Brain pericyte (primary cell): ENCODE data around the gene ATP5F1D.

Experiments
- DNase-seq: peaks from one replicate; pipeline ENCODE4 v3.0.0-alpha.2; 2012; ENCODE audit warnings: low read depth, low spot score

ATP5F1D gene

DNA sequence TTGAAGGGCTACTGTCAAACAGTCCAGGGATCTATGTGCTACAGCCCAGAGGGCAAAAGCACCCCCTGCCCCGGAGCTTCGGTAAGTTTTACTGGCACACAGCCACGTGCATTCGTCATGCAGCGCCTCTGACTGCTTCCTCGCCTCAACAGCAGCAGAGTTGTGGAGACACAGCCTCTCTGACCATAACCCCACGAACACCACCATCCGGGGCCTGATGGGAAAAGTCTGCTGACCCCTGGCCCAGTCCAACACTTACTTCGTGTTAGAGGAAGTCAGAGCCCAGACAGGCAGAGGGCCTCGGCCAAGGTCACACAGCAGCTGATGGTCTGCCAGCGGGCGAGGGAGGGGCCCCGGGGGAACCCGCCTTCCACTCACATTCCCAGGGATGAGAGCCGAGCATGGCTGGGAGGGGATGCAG, 8.9 kb upstream of the ATP5F1D start:
- no peak for DNase-seq

DNA sequence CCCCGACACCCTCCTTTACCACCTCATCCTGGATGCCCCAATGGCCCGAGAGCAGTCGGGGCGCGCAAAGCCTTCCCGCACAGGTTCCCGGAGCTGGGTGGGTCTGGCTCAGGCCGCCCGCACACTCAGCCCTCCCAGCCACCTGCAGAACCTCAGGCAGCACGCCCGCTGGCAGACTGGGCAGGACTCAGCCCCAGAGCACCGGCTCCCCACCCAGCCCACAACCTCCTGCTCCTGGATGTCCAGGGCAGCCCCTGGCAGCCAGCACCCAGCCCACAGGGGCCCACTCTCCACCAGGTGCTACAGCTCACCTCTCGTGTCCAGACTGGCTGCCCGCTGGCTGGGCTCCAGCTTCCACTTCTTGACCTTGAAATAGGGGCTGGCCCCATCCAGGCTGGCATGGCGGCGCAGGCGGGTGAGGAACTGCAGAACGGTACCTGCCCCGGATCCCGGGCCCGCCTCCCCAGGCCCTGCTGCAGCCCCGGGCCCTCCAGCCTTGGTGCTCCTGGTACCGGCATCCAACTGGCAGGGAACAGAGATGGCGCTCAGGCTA, 8.4 kb upstream of the ATP5F1D start:
- DNase-seq: no peak

DNA sequence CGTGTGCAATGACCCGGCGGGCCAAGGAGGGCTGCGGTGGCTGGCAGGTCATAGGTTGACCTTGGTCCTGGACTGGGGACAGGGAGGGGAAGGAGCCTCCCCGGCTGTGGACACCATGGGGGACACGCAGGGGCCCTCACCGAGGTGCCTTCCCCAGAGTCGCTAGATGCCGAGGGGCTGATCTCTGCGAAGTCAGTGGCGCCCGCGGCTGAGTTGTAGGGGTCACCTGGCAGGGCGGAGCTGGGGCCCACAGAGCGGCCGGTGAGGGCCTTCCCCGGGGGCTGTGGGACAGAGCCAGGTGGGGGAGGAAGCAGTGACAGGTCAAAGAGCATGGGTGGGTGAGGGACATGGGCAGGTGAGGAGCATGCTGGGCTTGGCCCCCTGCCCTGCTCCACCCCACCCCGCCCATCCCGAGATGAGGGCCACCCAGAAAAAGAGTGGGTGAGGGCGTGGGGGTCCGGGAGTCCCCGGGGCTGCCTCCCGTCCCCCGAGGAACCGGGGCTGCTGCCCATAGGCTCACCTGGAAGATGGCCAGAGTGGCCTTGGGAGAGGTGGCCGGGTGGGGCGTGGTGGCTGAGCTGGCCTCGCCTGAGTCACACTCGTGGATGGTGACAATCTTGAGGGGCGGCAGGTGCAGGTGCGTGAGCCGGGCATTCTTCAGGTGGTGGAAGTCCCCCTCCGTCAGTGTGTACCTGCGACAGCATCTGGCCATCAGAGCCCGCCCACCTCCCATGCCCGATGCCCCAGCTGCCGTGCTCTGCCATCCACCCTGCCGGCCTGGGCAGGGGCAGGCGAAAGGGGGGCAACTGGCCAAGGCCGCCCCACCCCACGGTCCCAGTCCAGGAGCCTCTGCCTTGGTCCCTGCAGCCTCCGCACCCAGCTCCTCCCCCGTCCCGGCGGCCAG, 7.2 kb upstream of the ATP5F1D start:
- no peak for DNase-seq

DNA sequence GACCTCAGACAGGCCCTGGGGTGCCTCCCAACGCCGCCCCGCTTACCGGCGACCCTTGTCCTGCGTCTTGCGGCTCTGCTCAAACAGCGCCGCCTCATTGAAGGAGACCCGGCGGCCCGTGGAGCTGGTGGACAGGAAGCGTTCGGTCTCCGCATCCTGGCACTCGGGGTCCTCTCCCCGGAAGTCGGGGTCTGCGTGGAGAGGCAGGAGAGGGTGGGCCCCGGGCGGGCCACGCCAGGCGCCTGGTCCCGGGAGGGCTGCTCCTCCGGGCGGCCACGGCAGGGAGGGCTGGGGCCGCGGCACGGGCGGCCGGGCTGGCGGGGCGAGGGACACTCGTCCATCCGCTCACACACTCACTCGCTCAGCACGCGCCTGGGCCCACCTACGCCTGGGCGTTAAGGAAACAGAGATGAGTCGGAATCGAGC, 6.6 kb upstream of the ATP5F1D start:
- no peak for DNase-seq

DNA sequence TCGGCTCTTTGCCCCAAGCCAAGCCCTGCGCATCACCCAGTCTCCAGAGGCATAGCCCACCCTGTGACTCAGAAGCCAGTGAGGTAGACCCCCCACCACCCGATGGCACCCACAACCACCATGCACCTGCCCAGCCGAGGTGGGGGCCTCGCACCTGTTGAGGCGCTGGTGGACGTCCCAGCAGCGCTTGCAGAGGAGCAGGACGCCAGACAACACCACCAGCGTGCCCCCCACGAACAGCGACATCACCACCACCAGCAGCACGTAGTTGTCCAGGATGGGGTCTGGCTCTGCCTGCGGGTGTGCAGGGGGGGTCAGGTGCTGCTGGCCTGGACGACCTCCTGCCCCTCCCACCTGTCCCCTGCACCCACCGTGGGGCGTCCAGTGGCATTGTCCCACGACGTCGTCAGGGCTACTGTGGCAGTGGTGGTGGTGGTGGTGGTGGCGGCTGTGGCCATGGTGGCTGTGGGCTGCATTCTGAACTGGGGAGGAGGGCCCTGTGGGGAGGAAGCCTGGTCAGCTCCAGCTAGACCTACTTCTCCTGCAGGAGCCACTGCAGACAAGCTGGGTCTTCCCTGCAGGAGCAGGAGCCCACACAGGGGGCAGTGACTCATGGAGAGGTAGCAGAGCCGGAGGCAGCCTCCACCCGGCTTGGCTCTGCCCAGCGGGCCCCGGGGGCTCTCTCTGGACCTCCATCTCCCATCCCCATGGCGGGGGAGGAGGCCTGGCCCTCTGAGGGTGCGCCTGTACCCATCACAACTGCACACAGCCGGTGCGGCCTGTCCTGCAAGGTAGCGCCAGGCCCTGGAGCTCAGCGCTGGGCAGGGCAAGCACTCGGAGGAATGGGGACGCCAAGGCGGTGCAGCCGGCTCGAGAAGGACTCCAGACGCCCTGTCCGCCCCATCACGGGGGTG, 5.7 kb upstream of the ATP5F1D start:
- no peak for DNase-seq

DNA sequence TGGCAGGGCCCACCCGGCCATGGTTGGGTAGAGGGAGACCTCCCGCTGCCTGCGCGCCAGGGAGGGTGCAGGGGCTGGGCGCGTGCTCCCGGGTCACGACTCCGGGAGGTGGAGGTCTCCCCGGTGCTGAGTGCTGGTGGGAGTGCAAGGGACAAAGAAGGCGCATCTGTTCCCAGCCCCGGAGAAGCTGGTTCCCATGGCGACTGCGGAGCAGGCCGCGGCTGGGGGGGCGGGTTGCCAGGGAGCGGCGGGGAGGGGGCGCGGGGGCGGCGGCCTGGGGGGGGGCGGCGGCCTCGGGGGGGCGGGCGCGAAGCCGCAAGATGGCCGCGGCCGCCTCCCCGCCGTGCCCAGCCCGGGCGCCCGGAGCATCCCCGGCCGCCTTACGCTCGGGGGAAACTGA, 5.0 kb upstream of the ATP5F1D start:
- no peak for DNase-seq

DNA sequence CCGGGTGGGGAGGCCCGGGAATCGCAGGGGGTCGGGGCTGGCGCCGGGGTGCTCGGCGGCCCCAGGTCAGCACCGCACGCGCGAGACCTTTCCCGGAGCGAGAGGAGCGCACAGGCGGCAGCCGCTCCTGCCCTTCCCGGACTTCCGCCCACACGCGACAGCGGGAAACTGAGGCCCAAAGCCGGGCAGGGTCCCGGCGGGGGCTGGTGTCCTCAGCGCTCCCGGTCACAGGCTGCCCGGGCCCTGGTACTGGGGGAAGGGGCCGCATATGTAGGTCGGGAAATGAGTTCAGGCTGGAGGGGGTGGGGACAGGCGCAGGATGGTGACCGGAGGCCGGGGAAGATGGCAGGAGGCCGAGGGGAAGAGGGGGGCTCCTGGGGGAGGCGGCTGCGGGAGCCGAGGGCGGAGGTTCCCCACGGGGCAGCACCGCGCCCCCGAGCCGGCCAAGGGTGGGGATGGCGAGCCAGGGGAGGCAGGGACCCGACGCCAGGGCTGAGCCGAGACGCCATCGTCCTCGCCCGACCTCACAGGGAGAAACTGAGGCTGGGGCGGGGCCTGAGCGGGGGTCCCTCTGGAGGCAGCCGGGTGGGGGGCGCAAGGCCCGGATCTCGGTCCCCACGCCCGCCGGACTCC, 4.4 kb upstream of the ATP5F1D start:
- DNase-seq: no peak

DNA sequence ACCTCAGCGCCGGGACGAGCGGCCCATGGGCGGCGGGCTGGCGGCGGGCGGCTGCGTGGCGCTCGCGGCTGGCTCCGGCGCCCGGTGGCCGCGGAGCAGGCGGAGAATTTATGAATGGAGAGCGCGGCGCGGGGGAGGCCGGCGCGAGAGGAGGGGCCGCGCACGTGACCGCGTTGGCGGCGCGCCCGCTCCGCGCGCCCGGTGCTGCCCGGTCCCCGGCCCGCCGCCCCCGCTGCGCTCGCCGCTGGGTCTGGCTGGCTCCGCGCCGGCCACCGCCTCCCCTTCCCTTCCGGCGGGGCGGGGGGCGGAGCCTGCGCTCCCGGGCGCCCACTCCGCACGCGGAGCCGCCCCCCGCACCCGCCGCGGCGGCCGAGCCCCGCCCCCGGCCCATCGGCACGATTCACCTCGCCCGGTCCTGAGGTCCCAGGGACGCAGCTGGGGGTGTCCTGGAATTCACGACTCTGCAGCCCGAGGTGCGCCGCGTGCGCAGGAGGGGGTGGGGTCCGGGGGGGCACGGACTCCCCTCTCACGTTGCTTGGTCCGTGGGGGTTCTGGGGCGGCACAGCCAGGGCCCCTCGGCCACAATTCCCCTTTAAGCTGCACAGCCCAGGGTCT, 3.7 kb upstream of the ATP5F1D start, which contains the start of gene CBARP:
CBARP (minus strand) TSS at position 252 of the 615 bp plus-strand sequence. CDS start 1,905 bp downstream, outside the sequence.
- no peak for DNase-seq

DNA sequence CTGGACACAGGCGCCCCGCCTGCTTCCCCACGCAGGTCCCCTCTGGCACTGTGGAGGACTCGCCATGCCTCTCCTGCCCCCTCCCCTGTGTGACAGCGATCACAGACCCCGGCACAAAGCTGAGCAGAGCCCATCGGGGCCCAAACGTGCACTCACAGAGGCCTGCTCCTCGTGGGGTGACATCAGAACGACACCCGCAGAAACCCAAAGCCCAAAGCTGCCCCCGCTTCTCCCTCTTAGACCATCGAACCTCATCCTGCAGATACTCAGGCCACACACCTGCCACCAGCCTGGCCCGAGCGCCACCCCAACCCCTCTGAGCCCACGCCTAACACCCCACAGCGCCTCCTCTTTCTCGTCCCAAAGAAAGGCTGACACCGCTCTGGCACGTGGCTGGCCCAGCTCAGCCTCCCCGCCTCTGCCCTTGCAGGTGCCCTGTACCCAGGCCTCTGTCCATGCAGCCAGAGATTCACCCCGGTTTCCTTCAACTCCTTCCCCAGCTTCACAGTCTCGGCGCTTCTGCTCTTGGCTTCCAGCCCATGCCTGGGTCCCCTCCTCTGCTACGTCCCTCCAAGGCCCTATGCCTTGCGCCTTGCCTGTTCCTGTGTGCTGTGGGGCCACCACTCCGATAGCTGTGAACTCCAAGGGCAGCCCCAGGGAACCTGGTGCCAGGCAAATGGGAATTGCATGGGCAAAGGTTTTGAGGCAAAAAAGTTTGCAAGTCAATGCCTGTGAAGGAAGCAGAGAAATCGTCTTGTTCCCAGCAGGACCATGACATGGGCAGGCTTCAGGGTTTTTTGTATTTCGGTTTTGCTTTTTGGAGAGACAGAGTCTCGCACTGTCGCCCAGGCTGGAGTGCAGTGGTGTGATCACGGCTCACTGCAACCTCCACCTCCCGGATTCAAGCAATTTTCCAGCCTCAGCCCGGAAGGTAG, 2.9 kb upstream of the ATP5F1D start:
- no peak for DNase-seq

DNA sequence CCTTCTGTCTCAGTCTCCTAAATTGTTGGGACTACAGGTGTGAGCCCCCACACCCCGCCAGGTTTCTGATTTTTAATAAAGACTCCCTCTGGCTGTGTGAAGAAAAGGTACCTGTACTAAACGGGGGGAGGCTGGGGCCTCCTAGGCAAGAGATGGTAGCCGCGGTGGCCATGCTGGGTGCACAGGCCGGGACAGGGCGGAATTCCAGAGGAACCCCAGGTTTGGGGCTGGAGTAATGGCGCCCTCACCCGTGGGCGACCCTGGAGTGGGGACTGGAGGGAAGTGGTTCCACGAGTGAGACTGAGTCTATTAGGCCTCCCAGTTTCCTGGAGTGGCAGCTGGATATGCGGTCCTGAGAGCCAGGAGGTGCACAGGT, 2.1 kb upstream of the ATP5F1D start:
- no peak for DNase-seq

DNA sequence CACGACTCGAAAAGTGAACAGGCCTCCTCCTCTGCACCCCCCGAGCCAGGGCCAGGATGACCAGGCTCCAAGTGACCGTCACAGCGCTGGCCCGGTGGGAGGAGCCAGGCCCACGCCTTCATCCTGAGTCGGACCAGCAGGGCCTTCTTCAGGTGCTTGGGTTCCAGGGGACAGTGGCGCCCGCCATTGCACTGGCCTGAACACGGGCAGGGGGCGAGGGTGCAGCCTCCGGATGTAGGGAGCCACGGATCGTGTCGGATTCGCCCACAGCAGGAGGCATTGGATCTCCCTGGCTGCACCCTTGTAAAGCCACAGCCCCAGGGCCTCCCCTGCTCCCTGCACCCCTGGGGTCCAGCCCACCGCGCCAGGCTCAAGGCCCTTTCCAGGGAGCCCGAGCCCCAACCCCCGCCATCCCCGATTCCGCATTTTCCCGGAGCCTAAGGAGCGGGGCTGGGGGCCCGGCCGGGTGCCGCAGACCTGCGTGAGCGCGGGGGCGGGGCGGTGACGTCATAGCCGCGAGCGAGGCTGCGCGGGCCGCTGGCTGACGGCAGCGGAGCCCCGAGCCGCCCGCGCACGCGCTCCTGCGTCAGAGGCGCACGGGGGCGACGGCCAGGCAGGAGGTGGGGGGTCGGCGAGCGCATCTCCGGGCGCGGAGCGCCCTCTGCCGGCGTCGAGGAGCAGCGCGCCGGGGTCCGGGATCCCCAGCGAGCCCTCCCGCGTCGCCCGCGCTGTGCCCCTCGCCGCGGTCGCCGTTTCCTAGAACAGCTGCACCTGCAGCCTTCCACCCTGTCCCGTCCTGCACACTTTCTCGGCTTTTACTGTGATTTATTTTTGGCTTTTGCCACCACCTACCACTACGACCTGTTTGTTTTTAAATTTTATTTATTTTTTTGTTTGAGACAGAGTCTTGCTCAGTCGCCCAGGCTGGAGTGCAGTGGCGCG, 1.5 kb upstream of the ATP5F1D start:
- no peak for DNase-seq

DNA sequence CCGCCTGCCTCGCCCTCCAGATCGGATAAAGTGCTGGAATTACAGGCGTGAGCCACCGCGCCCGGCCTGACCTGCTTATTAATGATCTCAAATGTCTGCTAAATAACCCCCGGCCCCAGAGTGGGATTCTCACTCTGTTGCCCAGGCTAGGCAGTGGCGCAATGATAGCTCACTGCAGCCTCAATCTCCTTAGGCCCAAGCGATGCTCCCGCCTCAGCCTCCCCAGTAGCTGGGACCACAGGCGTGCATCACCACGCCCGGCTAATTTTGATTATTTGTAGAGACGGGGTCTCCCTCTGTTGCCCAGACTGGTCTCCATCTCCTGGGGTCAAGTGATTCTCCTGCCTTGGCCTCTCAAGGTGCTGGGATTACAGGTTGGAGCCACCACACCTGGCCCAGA, 626 bp upstream of the ATP5F1D start:
- no peak for DNase-seq

DNA sequence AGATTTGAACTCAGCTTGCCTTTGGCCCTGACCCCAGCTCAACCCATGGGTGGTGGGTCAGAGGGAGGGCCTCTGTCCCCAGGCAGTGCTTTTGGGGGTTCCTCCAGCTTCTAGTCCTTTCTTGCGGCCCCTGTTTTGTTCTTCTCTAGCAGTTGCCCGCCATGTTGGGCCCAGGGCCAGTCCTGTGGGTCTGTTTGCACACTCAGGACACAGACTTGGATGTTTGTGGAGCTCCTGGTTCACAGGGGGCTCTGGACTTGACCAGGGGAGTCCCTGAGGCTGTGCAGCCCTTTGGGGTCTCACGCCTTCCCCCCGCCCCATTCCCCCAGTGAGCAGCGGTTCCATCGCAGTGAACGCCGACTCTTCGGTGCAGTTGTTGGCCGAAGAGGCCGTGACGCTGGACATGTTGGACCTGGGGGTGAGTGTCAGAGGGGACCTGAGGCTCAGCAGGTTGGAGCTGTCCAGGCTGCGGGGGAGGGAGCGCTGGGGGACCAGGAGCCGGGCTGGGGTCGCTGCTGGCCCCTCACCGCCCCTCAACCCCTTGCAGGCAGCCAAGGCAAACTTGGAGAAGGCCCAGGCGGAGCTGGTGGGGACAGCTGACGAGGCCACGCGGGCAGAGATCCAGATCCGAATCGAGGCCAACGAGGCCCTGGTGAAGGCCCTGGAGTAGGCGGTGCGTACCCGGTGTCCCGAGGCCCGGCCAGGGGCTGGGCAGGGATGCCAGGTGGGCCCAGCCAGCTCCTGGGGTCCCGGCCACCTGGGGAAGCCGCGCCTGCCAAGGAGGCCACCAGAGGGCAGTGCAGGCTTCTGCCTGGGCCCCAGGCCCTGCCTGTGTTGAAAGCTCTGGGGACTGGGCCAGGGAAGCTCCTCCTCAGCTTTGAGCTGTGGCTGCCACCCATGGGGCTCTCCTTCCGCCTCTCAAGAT, 2.5 kb downstream of the ATP5F1D start:
- no peak for DNase-seq

DNA sequence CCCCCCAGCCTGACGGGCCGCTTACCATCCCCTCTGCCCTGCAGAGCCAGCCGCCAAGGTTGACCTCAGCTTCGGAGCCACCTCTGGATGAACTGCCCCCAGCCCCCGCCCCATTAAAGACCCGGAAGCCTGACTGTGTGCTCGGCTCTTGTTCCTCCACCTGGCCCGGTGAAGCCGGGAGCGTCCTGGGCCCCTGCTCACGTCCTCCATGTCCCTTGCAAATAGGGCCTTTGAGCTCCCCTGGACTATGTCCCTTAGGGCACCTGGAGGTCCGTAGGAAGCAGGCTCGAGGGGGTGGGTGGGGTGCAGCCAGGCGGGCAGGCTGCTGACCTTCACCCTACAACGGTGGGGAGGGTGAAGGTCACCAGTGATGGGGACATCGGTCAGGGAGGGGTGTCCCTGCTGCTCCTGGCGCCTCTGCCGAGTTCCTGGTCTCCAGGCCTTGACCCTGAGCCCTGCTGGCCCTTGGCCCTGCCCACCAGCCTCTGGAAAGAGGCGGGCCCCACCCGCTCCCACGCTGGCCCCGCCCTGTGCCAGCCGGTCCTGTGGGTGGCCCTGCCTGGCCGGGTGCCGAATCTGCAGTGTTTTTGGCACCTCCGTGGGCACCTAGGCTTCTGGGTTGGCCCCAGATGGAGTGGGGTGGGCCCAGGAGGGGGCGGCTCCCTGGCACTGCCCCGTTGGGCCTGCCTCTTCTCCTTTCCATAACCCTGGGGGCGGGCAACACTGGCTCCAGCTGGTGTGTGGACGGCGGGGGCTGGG, 3.3 kb downstream of the ATP5F1D start:
- no peak for DNase-seq

DNA sequence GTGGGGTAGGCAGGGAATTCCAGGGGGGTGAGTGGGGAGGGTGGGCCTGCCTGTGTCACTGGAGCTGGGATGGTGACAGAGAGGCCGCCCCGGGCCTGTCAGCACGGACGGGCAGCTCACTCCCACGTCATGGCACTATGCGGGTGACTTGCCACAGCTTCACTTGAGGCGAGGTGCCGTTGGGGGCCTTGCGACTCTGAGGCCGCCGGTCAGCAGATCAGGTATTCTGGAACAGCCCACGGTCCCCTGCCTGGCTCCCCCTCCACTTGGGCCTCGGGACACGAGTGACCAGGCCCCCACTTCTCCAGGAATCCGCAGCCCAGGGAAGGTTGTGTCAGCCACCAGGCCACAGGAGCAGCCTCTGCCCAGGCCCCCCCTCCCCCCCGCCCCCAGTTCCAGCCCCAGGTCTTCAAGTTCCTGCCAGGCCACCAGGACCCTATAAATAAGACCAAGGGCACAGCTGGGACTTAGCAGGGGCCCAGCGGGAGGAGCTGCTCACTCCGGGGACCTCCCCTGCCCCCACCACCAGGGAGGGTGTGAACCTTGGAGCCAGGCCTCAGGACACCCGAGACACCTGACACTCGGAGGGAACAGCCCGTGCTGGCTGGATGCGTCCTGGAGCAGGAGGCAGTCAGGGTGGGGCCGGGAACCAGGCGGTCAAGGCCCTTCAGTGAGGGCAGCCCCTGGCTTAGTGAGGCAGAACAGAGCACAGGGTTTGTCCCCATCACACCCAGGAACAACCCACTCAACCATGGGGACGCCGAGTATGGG, 4.1 kb downstream of the ATP5F1D start:
- DNase-seq: no peak
